ENCODE results near the gene MYCT1.

DNA sequence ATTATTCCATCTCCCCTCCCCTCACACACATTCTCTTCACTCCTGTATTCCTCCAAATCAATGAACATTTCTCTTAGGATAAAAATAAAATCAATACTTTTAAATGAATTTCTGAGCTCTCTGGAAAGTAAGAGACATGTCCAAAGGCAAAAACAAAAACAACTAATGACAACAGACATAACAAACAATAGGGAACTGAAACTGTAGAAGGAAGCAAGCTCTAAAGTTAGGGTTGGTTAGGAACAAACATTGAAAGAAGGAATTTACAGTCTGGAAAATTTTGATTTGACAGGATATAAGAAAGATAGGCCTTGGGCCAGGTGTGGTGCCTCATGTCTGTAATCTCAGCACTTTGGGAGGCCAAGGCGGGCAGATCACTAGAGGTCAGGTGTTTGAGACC, 17.5 kb upstream of the MYCT1 start:
- TF ChIP-seq CTCF (IDR thresholded peaks at IDR 0.05; ENCODE audit: insufficient read depth, low read length) (no peak), POLR2AphosphoS5 (IDR thresholded peaks at IDR 0.05; ENCODE audit: low read depth) (no peak), SPI1 (IDR thresholded peaks at IDR 0.05; ENCODE audit: borderline replicate concordance, low read depth) (no peak)
- TF ChIP-seq, protein P1, sequence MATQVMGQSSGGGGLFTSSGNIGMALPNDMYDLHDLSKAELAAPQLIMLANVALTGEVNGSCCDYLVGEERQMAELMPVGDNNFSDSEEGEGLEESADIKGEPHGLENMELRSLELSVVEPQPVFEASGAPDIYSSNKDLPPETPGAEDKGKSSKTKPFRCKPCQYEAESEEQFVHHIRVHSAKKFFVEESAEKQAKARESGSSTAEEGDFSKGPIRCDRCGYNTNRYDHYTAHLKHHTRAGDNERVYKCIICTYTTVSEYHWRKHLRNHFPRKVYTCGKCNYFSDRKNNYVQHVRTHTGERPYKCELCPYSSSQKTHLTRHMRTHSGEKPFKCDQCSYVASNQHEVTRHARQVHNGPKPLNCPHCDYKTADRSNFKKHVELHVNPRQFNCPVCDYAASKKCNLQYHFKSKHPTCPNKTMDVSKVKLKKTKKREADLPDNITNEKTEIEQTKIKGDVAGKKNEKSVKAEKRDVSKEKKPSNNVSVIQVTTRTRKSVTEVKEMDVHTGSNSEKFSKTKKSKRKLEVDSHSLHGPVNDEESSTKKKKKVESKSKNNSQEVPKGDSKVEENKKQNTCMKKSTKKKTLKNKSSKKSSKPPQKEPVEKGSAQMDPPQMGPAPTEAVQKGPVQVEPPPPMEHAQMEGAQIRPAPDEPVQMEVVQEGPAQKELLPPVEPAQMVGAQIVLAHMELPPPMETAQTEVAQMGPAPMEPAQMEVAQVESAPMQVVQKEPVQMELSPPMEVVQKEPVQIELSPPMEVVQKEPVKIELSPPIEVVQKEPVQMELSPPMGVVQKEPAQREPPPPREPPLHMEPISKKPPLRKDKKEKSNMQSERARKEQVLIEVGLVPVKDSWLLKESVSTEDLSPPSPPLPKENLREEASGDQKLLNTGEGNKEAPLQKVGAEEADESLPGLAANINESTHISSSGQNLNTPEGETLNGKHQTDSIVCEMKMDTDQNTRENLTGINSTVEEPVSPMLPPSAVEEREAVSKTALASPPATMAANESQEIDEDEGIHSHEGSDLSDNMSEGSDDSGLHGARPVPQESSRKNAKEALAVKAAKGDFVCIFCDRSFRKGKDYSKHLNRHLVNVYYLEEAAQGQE (IDR thresholded peaks at IDR 0.05; ENCODE audit: insufficient replicate concordance, low read depth) = no peak
